Renal cortex interstitium (tissue), 11 donors: Measurements from ENCODE around the gene SP2. TPM values are rescaled to one million over a fixed set of nuclear protein-coding genes. Genes with fewer than 3 reads are reported as not detected.

Experiments
- DNase-seq, 11 donors: peaks; one replicate each; pipeline ENCODE4 v3.0.0-alpha.2; 2013; ENCODE audit warnings: low read depth in 9 of 11, low spot score in 4 of 11; ENCODE audit errors: extremely low read depth in 1 of 11
- polyA plus RNA-seq, 3 donors: library from polyadenylated mRNA; unstranded; fragments of 120-200 nt; gene quantifications; one replicate each; pipeline ENCODE4 v1.2.1, GENCODE V29; 2013; ENCODE audit not compliant: insufficient read length in 3 of 3

SP2 gene
- polyA plus RNA-seq, 3 donors, result 22.4 to 23.8 (median 22.6) TPM

- no peak for DNase-seq
Measured at GRCh38 chr17:47882695-47883588, 13.1 kb upstream of the SP2 start.

- DNase-seq, result no peak
Measured at GRCh38 chr17:47883589-47884426, 12.2 kb upstream of the SP2 start.

GRCh38 chr17:47884427-47884740 is 11.7 kb upstream of the SP2 start:
- no peak for DNase-seq

- DNase-seq, result no peak
Measured at GRCh38 chr17:47884905-47885730, 10.9 kb upstream of the SP2 start.

GRCh38 chr17:47888293-47888692 is 7.7 kb upstream of the SP2 start:
- no peak for DNase-seq

GRCh38 chr17:47889734-47890529 is 6.1 kb upstream of the SP2 start:
- DNase-seq, result peak in 7 of 11 donors; percentile 59 to 76 (median 76)

- no peak for DNase-seq
Measured at GRCh38 chr17:47891545-47892088, 4.4 kb upstream of the SP2 start.

- DNase-seq, result no peak
Measured at GRCh38 chr17:47894498-47895346, 1.3 kb upstream of the SP2 start.

GRCh38 chr17:47895347-47895855 is 635 bp upstream of the SP2 start:
- no peak for DNase-seq

- peak in 1 of 11 donors; percentile 20 for DNase-seq
Measured at GRCh38 chr17:47896672-47897490, 845 bp downstream of the SP2 start.

GRCh38 chr17:47897561-47897960 is 1.5 kb downstream of the SP2 start:
- no peak for DNase-seq

GRCh38 chr17:47898241-47898640 is 2.2 kb downstream of the SP2 start:
- no peak for DNase-seq

- no peak for DNase-seq
Measured at GRCh38 chr17:47899643-47900042, 3.6 kb downstream of the SP2 start.

- DNase-seq, result no peak
Measured at GRCh38 chr17:47901423-47901822, 5.4 kb downstream of the SP2 start.

- DNase-seq, result no peak
Measured at GRCh38 chr17:47902039-47902744, 6.2 kb downstream of the SP2 start.

GRCh38 chr17:47905221-47905733 is 9.2 kb downstream of the SP2 start:
- DNase-seq, result no peak
